ENCODE measurements around the gene KREMEN2.

Gene KREMEN2

DNA sequence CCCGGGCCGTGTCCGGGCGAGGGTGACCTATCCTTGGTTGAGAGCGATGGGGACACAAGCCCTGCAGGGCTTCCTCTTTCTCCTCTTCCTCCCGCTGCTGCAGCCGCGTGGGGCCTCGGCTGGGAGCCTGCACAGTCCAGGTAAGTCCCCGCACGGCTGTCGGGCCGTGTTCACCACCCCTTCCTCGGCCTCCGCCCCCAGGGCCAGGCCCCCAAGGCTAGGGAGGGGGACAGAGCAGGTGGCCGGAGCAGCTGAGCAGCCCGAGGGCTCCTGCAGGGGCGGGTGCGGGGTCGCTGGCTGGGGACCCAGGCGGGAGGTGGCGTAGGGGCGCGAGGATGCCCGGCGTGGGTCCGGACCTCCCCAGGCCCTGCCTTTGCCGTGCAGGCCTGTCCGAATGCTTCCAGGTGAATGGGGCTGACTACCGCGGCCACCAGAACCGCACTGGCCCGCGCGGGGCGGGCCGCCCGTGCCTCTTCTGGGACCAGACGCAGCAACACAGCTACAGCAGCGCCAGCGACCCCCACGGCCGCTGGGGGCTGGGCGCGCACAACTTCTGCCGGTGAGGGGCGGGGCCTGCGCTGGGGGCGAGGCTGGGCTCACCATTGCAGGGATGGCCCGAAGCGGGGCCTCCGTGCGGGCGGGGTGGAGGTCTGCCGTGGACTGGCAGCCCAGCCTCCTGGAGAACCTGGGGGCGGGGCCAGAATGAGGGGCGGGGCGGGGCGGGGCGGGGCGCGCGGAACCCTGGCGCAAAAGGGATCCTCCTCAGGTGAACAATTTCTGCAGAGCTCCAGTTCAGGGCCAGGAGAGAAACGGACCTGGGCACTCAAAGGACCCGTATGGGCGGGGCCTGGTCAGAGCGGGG lies 631 bp downstream of the KREMEN2 start:
- peak; percentile 35 for DNase-seq (ENCODE audit: low spot score)

DNA sequence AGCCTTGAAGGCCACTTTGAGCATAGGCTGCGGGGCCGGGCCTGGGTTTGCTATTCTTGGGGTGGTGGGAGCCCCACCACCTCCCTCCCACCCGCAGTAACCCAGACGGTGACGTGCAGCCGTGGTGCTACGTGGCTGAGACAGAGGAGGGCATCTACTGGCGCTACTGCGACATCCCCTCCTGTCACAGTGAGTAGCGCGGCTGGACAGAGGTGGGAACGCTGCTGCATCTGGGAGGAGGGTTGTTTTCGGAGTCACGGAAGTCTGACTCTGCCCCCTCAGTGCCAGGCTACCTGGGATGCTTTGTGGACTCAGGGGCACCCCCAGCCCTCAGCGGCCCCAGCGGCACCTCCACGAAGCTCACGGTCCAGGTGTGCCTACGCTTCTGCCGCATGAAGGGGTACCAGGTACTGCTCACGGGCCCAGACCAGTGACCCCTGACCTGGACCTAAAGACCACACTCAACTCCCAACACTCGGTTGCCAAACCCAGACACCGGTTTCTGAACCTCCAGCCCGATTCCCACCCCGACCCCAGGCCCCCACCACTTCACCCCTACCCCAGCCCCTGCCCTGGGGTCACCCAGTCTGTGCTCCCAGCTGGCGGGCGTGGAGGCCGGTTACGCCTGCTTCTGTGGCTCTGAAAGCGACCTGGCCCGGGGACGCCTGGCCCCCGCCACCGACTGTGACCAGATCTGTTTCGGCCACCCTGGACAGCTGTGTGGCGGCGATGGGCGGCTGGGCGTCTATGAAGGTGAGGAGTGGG lies 2.1 kb downstream of the KREMEN2 start:
- DNase-seq (ENCODE audit: low spot score): no peak

DNA sequence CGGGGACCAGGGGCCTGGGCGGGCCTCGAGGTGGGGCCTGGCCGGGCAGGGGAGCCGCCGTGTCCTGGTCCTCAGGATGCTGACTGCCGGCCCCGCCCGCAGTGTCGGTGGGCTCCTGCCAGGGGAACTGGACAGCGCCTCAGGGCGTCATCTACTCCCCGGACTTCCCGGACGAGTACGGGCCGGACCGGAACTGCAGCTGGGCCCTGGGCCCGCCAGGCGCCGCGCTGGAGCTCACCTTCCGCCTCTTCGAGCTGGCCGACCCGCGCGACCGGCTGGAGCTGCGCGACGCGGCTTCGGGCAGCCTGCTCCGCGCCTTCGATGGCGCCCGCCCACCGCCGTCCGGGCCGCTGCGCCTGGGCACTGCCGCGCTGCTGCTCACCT lies 2.7 kb downstream of the KREMEN2 start:
- no peak for DNase-seq (ENCODE audit: low spot score)

DNA sequence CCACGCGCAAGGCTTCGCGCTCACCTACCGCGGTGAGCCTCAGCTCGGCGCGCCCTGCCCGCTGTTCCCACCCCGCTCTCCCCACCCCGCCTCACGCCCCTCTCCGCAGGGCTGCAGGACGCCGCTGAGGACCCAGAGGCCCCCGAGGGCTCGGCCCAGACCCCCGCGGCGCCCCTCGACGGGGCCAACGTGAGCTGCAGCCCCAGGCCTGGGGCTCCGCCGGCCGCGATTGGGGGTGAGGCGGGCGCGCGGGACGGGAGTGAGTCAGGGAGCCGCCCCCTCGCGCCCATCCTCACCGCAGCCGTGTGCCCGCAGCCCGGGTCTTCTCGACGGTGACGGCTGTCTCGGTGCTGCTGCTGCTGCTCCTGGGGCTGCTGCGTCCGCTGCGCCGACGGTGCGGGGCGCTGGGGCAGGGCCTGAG lies 3.1 kb downstream of the KREMEN2 start:
- DNase-seq (ENCODE audit: low spot score): no peak

DNA sequence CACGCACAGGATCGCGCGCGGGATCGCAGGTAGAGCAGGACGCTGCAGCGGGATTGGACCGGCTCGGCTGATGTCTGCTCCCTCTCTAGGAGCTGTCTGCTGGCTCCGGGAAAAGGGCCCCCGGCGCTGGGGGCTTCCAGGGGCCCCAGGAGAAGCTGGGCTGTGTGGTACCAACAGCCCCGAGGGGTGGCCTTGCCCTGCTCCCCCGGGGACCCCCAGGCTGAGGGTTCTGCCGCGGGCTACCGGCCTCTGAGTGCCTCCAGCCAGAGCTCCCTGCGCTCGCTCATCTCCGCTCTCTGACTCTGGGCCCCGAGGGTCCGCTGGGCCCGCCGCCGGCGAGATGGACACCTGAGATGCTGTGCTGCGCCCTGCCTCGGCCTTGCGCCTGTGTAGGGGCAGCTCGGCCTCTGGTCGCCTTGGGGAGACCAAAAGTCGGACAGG lies 3.7 kb downstream of the KREMEN2 start:
- no peak for DNase-seq (ENCODE audit: low spot score)

DNA sequence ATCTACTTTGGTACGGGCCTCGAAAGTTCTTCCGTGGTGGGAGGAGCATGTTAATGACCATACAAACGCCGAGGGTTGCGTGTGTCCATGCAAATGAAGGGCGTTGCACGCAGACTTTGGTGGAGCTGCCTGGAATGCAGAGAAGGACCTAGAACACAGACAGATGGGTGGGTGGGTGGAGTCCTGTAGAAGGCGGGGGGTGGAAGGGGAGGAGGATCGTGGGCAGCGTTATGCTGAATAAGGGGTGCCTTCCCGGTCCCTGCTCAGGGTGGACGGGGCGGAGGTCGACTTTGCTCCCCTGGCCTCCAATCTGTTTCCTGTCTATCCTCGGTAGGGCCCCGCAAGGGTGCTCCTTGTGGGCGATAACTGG lies 4.3 kb downstream of the KREMEN2 start:
- peak; percentile 43 for DNase-seq (ENCODE audit: low spot score)

DNA sequence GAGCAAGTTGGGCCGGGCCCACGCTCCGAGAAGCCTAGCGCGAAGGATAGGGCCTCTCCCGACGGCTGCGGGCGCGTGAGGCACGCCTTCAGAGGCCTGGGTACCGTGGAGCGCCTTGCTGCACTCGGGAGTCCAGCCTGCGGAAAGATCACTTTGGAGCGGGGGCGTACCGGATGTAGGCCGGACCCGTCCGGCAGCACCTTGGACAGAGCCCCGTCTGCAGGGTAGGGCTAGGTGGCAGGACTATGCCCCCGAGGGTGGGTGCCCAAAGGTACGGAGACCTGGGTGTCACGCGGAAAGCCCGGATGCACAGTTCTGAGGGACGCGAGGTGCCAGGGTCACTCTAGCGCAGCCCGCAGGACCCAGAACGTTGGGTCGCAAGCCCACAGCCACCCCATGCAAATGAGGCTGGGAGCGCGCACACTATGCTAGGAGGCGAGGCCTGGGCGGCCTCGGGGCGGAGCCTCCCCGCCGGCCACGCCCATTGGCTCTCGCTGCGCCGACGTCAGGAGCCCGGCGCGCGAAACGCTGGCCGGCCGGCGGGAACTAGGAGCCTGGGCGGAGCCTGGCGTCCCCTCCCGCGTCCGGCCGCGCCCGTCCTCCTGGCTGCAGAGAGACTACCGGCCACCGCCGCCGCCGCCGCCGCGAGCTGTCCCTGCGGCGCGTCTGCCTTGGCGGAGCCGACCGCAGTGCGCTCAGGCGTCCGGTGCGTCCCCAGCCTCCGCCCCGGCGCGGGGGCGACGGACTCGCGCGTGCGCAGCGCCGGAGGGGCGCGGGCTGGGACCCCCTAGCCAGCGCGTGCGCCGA lies 4.9 kb downstream of the KREMEN2 start, which contains the start of gene PAQR4:
Gene PAQR4 (plus strand): TSS at position 611 of the 807 bp plus-strand sequence. CDS start 327 bp downstream, outside the sequence.
- DNase-seq (ENCODE audit: low spot score): peak; percentile 87

DNA sequence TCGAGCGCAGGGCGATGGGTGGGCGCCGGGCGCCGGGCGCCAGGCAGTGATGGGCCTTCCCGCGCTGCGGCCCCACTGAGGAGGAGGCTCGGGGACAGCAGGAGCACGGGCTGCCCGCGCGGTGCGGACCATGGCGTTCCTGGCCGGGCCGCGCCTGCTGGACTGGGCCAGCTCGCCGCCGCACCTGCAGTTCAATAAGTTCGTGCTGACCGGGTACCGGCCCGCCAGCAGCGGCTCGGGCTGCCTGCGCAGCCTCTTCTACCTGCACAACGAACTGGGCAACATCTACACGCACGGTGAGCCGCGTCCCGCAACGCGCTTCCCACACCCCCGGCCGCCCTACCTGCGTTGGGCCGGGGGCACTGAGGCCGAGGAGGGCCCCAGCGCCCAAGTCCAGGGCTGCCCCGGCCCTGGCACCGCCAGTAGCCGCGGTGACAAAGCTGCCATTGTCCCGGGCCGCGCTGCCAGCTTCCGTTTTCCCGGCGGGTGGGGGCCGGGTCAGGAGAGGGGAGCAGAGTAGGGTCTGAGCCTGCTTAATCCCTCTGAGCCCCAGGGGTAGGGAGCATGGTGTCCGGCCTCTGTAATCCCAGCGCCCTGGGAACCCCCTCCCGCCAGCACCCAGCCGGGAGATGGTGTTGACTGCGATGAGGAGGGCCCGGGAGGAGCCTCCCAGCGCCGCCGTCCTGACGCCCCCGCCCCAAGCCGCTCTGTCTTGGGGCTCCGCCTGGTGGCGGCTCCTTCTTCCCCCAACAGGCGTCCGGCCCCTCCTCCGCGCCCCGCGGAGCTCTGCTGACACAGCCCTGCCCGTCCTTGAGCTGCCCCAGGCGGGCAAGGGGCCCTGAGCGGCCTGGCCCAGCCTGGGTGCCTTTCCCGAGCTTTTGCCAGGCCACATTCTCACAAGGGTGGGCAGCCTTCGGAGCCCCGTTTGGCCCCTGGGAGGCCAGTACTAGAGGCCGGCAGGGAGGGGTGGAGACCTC lies 5.8 kb downstream of the KREMEN2 start:
- peak; percentile 67 for DNase-seq (ENCODE audit: low spot score)

DNA sequence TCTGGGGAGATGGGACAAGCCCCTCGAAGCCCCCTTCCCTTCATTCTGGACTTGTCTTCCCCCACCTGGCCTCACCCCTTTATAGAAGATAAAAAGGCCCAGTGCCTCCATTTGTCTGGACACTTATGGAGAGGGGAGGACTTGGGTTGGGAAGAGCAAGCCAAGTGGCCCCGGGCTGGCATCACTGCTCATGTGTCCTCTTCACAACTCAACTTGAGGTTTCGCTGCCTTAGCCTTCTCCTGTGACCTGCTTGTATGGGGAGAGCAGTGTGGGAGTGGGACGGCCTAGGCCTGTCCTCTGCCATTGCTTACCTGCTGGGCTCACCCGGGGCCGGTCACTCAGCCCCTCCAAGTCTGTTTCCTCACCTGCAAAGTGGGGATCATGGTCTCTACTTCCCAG lies 6.5 kb downstream of the KREMEN2 start:
- no peak for DNase-seq (ENCODE audit: low spot score)

DNA sequence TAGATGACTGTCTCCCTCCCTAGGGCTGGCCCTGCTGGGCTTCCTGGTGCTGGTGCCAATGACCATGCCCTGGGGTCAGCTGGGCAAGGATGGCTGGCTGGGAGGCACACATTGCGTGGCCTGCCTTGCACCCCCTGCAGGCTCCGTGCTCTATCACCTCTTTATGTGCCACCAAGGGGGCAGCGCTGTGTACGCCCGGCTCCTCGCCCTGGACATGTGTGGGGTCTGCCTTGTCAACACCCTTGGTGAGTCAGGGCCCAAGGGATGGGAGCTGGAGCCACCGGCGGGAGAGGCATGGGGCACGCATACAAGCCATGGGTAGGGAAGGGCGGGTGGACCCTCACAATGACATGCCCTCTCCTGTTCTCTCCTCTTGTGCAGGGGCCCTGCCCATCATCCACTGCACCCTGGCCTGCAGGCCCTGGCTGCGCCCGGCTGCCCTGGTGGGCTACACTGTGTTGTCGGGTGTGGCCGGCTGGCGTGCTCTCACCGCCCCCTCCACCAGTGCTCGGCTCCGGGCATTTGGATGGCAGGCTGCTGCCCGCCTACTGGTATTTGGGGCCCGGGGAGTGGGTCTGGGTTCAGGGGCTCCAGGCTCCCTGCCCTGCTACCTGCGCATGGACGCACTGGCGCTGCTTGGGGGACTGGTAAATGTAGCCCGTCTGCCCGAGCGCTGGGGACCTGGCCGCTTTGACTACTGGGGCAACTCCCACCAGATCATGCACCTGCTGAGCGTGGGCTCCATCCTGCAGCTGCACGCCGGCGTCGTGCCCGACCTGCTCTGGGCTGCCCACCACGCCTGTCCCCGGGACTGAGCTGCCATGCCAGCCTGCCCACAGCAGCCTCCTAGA lies 7.3 kb downstream of the KREMEN2 start:
- DNase-seq (ENCODE audit: low spot score): no peak

DNA sequence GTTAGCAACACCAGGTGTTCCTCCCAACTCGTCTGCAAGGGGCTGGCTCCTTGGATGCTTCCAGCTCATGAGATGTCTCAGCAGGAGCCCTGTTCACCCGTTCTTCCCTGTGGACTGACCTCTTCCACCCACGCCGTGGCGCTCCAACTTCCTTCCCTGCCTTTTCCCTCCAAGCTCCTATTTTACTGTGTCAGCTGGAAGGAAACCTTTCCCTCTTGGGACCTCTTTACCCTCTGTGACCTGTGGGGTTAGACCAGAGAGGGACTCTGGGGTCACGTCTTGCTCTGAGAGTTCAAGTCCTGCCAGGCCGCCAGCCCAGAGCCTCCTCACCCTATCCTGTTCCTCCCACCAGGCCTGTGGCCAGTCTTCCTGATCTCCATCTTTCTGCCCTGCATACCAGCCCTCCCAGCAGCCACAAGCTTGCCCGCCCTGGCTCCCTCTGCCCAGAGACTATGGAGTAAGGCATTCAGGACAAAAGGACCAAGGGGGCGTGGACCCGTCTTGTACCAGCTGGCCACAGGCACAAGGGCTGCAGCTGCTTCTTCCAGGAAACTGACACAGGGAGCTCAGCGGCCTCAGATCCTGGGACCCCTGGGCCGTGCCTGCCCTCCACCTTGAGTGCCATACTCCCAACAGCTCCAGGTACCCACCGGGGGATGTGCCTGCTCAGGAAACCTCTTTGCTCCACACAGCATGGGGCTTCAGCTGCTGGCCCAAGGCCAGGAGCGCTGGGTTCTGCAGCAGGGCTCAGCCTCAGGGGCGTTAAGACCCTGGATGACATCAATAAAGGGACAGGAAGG lies 8.1 kb downstream of the KREMEN2 start:
- no peak for DNase-seq (ENCODE audit: low spot score)

DNA sequence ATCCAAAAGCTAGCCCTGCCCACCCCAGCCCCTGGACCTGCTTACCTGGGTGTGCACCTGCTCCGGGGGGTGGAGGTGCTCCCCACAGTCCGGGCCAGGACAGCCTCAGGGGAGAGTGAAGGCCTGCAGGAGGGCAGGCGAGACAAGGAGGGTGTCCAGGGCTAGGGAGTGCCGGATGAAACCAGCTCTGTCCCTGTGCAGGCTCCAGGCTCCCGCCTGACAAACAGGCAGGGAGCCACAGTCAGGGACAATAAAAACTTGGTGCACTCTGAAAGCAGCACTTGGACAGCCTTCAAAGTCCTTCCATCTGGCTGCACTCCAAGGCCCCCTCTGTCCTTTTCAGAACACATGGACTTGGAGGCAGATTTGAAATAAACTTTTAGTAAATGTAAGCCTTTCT lies 9.0 kb downstream of the KREMEN2 start:
- DNase-seq (ENCODE audit: low spot score): no peak

DNA sequence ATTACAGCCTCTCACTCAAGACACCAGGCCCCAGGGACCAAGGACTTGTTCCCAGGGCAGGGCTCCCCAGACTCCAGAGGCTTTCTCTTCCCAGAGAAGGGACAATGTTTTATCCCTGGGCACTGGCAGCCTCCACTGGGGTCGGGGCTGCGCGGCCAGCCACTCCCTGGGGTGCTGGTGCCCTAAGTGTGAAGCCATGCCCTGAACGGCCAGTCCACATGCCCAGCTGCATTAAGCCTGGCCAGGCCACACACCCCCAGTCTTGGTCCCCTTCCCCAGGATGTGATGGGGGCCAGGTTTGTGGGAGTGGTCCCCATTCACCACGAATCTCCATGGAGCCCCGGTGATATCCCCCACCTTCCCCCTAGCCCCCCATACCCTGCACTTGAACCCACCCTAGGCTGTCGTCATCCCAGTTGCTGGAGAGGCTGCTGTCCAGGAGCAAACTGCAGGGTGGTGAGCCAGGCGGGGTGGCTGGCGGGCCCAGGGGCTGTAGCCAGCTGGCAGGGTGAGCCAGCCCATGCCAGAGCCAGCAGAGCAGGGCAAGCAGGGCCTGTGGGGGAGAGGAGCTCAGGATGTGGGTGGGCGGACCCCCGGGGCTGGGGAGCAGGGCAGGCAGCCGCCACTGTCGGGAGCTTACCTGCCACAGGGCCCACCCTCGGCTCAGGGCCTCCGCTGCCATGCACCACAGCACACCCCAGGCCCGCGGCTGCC lies 9.7 kb downstream of the KREMEN2 start:
- DNase-seq (ENCODE audit: low spot score): no peak

DNA sequence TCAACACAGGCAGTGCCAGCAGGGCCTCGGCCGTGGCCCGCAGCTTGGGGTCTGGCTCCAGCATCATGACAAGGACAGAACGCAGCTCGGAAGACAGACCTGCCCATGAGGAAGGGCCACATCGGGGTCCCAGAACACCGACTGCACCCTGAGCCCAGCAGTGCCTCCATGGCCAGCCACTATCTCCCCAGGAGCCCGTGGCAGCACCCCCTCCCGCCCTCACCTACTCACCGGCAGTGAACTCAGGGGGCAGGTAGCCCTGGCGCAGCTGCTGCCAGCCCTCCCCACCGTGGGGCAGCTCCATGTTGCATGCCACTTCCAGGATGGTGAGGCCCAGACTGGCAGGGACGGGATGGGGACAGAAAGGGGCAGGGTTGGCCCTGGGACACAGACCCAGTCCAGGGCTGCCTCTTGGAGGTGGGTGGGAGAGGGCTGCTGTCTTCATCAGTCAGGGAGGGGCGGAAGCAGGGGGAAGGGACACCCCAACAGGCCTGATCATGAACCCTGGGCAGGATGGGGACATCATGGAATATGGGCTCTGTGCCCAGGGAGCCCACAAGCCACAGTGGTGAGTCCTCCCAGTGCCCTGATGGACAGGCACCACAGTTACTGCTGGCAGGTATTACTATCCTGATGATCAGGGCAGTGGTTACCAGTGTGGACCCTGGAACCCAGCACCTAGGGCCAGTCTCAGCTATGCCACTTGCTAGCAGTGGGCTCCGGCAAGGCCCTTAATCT lies 10.4 kb downstream of the KREMEN2 start:
- DNase-seq (ENCODE audit: low spot score): no peak

DNA sequence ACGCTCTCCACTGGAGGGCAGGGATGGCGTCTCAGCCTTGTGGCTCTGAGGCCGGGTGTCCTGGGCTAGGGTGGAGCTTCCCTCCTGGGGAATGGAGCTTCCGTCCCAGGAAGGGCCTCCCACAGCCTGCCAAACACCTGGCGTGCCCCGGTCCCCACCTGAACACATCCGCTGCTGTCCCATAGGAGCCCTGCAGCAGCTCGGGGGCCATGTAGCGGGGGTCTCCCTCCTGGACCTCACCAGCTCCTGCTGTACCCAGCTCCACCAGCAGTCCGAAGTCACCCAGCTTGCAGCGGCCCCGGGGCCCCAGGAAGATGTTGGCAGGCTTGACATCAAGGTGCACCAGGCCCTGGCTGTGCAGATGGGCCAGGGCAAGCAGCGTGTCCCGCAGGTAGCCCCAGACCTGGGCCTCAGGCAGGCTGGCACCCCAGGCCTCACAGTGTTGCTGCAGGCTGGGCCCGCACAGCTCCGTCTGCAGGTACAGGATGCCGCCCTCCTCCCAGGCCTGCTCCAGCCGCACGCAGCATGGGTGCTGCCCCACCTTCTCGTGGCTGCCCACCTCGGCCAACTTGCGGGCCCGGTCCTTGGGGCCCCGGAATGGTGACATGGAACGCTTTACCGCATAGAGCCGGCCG lies 11.2 kb downstream of the KREMEN2 start:
- no peak for DNase-seq (ENCODE audit: low spot score)

DNA sequence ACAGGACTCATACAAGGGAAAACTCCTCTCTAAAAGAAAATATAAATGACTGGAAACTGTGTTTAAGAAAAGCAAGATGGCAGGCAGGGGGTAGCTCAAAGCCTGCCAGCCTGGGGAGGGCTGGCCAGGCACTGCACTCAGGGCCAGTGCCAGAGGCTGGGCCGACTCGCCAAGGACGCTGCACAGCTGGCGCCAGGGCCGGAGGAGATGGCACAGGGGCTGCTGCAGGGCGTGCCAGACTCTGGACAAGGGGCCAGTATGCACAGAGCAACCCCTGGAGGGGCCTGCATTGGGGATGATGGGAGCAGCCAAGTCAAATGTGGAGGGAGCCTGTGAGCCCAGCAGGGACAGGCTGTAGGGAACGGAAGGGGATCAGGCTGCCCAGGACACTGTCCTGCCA lies 12.1 kb downstream of the KREMEN2 start:
- DNase-seq (ENCODE audit: low spot score): no peak

DNA sequence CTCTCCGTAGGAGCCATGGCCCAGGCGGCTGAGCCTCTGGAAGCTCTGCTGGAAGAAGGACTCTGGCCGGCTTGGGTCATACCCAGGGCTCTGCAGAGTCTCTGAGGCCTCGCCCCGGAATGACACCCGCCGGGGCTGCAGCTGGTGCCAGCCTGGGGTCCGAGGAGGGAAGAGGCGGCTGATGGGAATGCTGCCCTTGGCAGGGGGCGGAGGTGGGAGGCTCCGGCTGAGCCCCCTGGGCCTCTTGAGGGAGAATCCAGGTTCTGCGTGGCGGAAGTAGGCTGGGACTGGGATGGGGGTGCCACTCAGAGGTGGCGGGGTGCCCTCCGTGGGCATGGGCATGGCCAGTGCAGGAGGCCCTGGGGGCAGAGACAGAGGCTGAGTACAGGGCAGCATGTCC lies 12.6 kb downstream of the KREMEN2 start:
- DNase-seq (ENCODE audit: low spot score): no peak

DNA sequence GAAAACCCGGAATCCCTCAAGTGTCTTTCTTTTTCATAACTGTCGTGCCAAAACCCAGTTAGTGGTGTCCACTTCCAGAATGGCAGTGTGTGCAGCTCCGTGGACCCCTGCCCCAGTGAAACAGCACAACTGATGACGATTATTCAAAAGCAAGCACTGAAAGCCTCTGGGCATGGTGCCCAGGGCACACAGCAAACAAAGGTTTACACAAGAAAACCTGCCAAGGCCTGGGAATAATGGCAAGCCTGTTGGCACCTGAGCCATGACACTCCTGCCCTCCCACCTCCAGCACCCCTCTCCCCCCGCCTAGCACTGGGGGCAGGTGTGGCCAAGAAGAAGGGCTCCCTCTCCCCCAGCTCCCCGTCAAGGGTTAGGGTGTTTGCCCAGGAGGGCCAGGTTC lies 13.4 kb downstream of the KREMEN2 start:
- DNase-seq (ENCODE audit: low spot score): no peak
